ENCODE results near the gene SLC38A2. TPM values are rescaled to one million over a fixed set of nuclear protein-coding genes. Genes with fewer than 3 reads are reported as not detected.

SLC38A2 gene
- total RNA-seq, 1 donor from 2014 or later, result 291 TPM

- Histone ChIP-seq H3K27me3 (ENCODE audit: control insufficient read depth, insufficient read depth, low read length) (no peaks in the 10 kb centered on the region), H3K36me3 (ENCODE audit: control insufficient read depth, insufficient read depth, low read length) (no peaks in the 10 kb centered on the region), H3K4me3 (ENCODE audit: low read depth, low read length) (peak overlapping the region; percentile 71)
- no peak for TF ChIP-seq CTCF (IDR thresholded peaks at IDR 0.05; ENCODE audit: insufficient read depth, low read length, poor library complexity, severe bottlenecking)
- DNase-seq (ENCODE audit: low read depth), result no peak
Measured at GRCh38 chr12:46382964-46383653, 10.5 kb upstream of the SLC38A2 start.

- peak overlapping the region; percentile 71 for H3K4me3 ChIP-seq (ENCODE audit: low read depth, low read length)
- no peak for TF ChIP-seq CTCF (IDR thresholded peaks at IDR 0.05; ENCODE audit: insufficient read depth, low read length, poor library complexity, severe bottlenecking)
- no peaks in the 10 kb centered on the region for H3K36me3 ChIP-seq (ENCODE audit: control insufficient read depth, insufficient read depth, low read length)
- H3K27me3 ChIP-seq (ENCODE audit: control insufficient read depth, insufficient read depth, low read length), result no peaks in the 10 kb centered on the region
- no peak for DNase-seq (ENCODE audit: low read depth)
Measured at GRCh38 chr12:46382408-46382963, 9.9 kb upstream of the SLC38A2 start.

- DNase-seq (ENCODE audit: low read depth), result no peak
- Histone ChIP-seq H3K27me3 (ENCODE audit: control insufficient read depth, insufficient read depth, low read length) (no peaks in the 10 kb centered on the region), H3K4me3 (ENCODE audit: low read depth, low read length) (no peak overlapping the region), H3K36me3 (ENCODE audit: control insufficient read depth, insufficient read depth, low read length) (no peaks in the 10 kb centered on the region)
- TF ChIP-seq CTCF (IDR thresholded peaks at IDR 0.05; ENCODE audit: insufficient read depth, low read length, poor library complexity, severe bottlenecking), result no peak
Measured at GRCh38 chr12:46380881-46381280, 8.3 kb upstream of the SLC38A2 start.

GRCh38 chr12:46380022-46380796 is 7.6 kb upstream of the SLC38A2 start:
- TF ChIP-seq CTCF (IDR thresholded peaks at IDR 0.05; ENCODE audit: insufficient read depth, low read length, poor library complexity, severe bottlenecking), result no peak
- Histone ChIP-seq H3K27me3 (ENCODE audit: control insufficient read depth, insufficient read depth, low read length) (no peaks in the 10 kb centered on the region), H3K36me3 (ENCODE audit: control insufficient read depth, insufficient read depth, low read length) (no peaks in the 10 kb centered on the region), H3K4me3 (ENCODE audit: low read depth, low read length) (no peak overlapping the region)
- no peak for DNase-seq (ENCODE audit: low read depth)

GRCh38 chr12:46379352-46379751 is 6.8 kb upstream of the SLC38A2 start:
- no peak for TF ChIP-seq CTCF (IDR thresholded peaks at IDR 0.05; ENCODE audit: insufficient read depth, low read length, poor library complexity, severe bottlenecking)
- Histone ChIP-seq H3K36me3 (ENCODE audit: control insufficient read depth, insufficient read depth, low read length) (no peaks in the 10 kb centered on the region), H3K27me3 (ENCODE audit: control insufficient read depth, insufficient read depth, low read length) (no peaks in the 10 kb centered on the region), H3K4me3 (ENCODE audit: low read depth, low read length) (no peak overlapping the region)
- no peak for DNase-seq (ENCODE audit: low read depth)
